ENCODE data around the gene GALM. TPM values are rescaled to one million over a fixed set of nuclear protein-coding genes. Genes with fewer than 3 reads are reported as not detected.

Gene GALM
- total and polyA plus RNA-seq, 2 of the 8 experiments (the other 6 are each of a cell fraction or from before 2014, with no cell fraction given): 9.9 to 13.1 TPM

DNA sequence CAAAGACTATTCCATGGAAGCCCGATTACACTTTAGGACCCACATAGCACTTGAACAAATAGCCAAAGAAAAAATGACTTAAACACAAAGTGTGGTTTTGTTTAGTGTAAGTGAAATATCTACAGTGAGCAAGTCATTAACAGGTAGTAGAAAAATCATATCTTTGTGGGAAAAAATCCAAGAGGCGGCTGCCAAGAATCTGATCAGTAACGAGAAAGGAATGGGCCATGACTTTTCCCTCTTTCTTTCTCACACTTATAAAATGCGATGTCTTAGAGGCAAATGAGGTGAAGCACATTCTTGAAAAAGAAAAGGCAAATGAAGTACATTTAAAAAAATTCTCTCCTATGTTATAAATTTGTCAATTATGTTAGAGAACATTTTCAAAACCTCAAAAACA is 99.2 kb downstream of the GALM start (continued):
- no peak for TF ChIP-seq SP4 (IDR thresholded peaks at IDR 0.05; ENCODE audit: low read length)
- no peak for TF ChIP-seq POLR2A (IDR thresholded peaks at IDR 0.05; ENCODE audit: control extremely low read depth in 1 of 2, low read depth in 2 of 2, low read length in 2 of 2)
